Body of pancreas (tissue), 4 donors: Measurements from ENCODE around the gene HEPH.
"Not testable (repeated sequence)": the region's sequence is repeated elsewhere in the genome, so short reads cannot be mapped to it uniquely, and the experiment has no call there.

Experiments
- CTCF ChIP-seq, 7 experiments: fragments of 450-650 bp in 4 of 7; fragments of 200-600 bp in 3 of 7; sonication (generic) in 3 of 7; IDR thresholded peaks; one replicate each; pipeline ENCODE4 v1.5.1; 2016 to 2019; ENCODE audit warnings: antibody characterized with exemption in 7 of 7
- POLR2A ChIP-seq, 3 donors: fragments of 450-650 bp; IDR thresholded peaks; one replicate each; pipeline ENCODE4 v1.6.1; 2016; ENCODE audit warnings: antibody characterized with exemption in 3 of 3, mild to moderate bottlenecking in 2 of 3

GRCh38 chrX:66233904-66234303, 69.9 kb downstream of the HEPH start:
- not testable (repeated sequence) for TF ChIP-seq POLR2A, CTCF (IDR thresholded peaks at IDR 0.05)
